ENCODE data around the gene INHBC. TPM values are rescaled to one million over a fixed set of nuclear protein-coding genes. Genes with fewer than 3 reads are reported as not detected.

Gene INHBC
- total RNA-seq, 2 experiments from 2014 or later = 0.20 to 0.33 TPM

DNA sequence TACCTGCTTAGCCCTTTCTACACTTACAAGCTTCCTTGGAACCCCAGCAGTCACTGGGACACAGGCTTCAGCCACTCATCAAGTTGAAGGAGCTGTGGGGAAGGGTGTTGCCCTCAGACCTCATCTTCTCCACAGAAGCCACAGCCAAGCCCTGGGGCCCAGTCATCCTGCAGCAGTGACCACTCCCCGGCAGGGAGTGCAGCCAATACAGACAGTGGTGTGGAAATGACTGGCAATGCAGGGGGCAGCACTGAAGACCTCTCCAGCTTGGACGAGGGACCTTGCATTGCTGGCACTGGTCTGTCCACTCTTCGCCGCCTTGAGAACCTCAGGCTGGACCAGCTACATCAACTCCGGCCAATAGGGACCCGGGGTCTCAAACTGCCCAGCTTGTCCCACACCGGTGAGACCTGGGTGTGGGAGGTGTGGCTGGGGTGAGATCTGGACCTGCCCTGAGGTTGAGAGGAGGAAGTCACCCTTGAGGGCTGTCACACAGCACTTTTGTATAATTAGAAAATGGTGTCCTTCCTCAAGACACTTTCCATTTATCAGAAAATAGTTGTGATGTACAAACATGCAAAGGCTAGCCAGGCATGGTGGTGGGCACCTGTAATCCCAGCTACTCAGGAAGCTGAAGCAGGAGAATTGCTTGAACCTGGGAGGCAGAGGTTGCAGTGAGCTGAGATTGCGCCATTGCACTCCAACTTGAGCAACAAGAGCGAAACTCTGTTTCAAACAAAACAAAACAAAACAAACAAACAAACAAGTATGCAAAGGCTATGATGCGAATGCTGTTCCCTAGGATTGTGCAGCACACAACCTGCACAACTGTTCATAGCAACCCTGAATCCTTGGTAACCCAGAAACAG, 34.9 kb downstream of the INHBC start:
- Mint-ChIP-seq H3K27ac (no peak overlapping the region), H3K27me3 (no peaks in the 10 kb centered on the region), H3K4me1 (ENCODE audit: low read depth) (peaks cover 56% of the 10 kb centered on the region), H3K4me3 (no peak overlapping the region), H3K36me3 (ENCODE audit: low read depth) (peaks cover 69% of the 10 kb centered on the region), H3K9me3 (no peaks in the 10 kb centered on the region)
- no peak overlapping the region for H3K4me3 ChIP-seq (ENCODE audit: low read length)
- TF ChIP-seq, protein P1, sequence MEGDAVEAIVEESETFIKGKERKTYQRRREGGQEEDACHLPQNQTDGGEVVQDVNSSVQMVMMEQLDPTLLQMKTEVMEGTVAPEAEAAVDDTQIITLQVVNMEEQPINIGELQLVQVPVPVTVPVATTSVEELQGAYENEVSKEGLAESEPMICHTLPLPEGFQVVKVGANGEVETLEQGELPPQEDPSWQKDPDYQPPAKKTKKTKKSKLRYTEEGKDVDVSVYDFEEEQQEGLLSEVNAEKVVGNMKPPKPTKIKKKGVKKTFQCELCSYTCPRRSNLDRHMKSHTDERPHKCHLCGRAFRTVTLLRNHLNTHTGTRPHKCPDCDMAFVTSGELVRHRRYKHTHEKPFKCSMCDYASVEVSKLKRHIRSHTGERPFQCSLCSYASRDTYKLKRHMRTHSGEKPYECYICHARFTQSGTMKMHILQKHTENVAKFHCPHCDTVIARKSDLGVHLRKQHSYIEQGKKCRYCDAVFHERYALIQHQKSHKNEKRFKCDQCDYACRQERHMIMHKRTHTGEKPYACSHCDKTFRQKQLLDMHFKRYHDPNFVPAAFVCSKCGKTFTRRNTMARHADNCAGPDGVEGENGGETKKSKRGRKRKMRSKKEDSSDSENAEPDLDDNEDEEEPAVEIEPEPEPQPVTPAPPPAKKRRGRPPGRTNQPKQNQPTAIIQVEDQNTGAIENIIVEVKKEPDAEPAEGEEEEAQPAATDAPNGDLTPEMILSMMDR (IDR thresholded peaks at IDR 0.05) = no peak
- H3K27ac ChIP-seq (ENCODE audit: low read depth in 1 of 2, low read length in 2 of 2) = no peak overlapping the region
- no peaks in the 10 kb centered on the region for H3K27me3 ChIP-seq (ENCODE audit: control insufficient read depth in 1 of 2, insufficient read depth in 2 of 2, low read length in 2 of 2)
- no peaks in the 10 kb centered on the region for H3K9me3 ChIP-seq (ENCODE audit: control insufficient read depth in 1 of 2, insufficient read depth in 1 of 2, low read length in 2 of 2)
- DNase-seq (peak in 1 of 14 experiments; percentile 21), ATAC-seq (ENCODE audit: poor library complexity) (no peak)
- H3K36me3 ChIP-seq (ENCODE audit: insufficient read depth, low read length) = peaks cover 61% of the 10 kb centered on the region
- POLR2A ChIA-PET = interaction anchor here (0.9 to 2.7 kb wide), 3 partner anchors 9 to 10 kb away, joined by 3 to 9 read pairs (median 8); partner anchors contain the start of genes ARHGAP9 and GLI1
- intact Hi-C loops (cut with DNase I, micrococcal nuclease) = no loop called here
- CTCF ChIA-PET = interaction anchor here (1.6 kb wide), 1 partner anchor 10 kb away, joined by 7 read pairs; the partner anchor contains the start of gene GLI1
- peaks cover 30% of the 10 kb centered on the region for H3K4me1 ChIP-seq (ENCODE audit: insufficient read depth, low read length)

DNA sequence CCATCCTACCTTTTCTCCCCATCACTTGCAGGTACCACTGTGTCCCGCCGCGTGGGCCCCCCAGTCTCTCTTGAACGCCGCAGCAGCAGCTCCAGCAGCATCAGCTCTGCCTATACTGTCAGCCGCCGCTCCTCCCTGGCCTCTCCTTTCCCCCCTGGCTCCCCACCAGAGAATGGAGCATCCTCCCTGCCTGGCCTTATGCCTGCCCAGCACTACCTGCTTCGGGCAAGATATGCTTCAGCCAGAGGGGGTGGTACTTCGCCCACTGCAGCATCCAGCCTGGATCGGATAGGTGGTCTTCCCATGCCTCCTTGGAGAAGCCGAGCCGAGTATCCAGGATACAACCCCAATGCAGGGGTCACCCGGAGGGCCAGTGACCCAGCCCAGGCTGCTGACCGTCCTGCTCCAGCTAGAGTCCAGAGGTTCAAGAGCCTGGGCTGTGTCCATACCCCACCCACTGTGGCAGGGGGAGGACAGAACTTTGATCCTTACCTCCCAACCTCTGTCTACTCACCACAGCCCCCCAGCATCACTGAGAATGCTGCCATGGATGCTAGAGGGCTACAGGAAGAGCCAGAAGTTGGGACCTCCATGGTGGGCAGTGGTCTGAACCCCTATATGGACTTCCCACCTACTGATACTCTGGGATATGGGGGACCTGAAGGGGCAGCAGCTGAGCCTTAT, 35.8 kb downstream of the INHBC start:
- TF ChIP-seq, protein P1 (IDR thresholded peaks at IDR 0.05) = no peak
- Histone ChIP-seq H3K36me3 (ENCODE audit: insufficient read depth, low read length) (peaks cover 70% of the 10 kb centered on the region), H3K27ac (ENCODE audit: low read depth in 1 of 2, low read length in 2 of 2) (peak overlapping the region in 1 of 2 donors; percentile 40), H3K9me3 (ENCODE audit: control insufficient read depth in 1 of 2, insufficient read depth in 1 of 2, low read length in 2 of 2) (no peaks in the 10 kb centered on the region), H3K27me3 (ENCODE audit: control insufficient read depth in 1 of 2, insufficient read depth in 2 of 2, low read length in 2 of 2) (no peaks in the 10 kb centered on the region), H3K4me3 (ENCODE audit: low read length) (no peak overlapping the region), H3K4me1 (ENCODE audit: insufficient read depth, low read length) (peaks cover 39% of the 10 kb centered on the region)
- Mint-ChIP-seq H3K4me1 (ENCODE audit: low read depth) (peaks cover 62% of the 10 kb centered on the region), H3K36me3 (ENCODE audit: low read depth) (peaks cover 75% of the 10 kb centered on the region), H3K4me3 (no peak overlapping the region), H3K27me3 (no peaks in the 10 kb centered on the region), H3K27ac (no peak overlapping the region), H3K9me3 (no peaks in the 10 kb centered on the region)
- ATAC-seq (ENCODE audit: poor library complexity) (no peak), DNase-seq (no peak)
- CTCF ChIA-PET = no interaction called here
- POLR2A ChIA-PET = interaction anchor here (0.9 to 2.7 kb wide), 3 partner anchors 9 to 11 kb away, joined by 3 to 9 read pairs (median 8); partner anchors contain the start of genes ARHGAP9 and GLI1
- intact Hi-C loops (cut with DNase I, micrococcal nuclease) = no loop called here

DNA sequence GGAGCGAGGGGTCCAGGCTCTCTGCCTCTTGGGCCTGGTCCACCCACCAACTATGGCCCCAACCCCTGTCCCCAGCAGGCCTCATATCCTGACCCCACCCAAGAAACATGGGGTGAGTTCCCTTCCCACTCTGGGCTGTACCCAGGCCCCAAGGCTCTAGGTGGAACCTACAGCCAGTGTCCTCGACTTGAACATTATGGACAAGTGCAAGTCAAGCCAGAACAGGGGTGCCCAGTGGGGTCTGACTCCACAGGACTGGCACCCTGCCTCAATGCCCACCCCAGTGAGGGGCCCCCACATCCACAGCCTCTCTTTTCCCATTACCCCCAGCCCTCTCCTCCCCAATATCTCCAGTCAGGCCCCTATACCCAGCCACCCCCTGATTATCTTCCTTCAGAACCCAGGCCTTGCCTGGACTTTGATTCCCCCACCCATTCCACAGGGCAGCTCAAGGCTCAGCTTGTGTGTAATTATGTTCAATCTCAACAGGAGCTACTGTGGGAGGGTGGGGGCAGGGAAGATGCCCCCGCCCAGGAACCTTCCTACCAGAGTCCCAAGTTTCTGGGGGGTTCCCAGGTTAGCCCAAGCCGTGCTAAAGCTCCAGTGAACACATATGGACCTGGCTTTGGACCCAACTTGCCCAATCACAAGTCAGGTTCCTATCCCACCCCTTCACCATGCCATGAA, 36.5 kb downstream of the INHBC start:
- H3K27me3 Mint-ChIP-seq = no peaks in the 10 kb centered on the region
- ATAC-seq (ENCODE audit: poor library complexity) (no peak), DNase-seq (no peak)
- POLR2A ChIA-PET = interaction anchor here (1.4 to 2.7 kb wide), 2 partner anchors 9 to 12 kb away, joined by 5 to 9 read pairs; partner anchors contain the start of gene ARHGAP9
- intact Hi-C loops (cut with DNase I, micrococcal nuclease) = no loop called here
- H3K27ac Mint-ChIP-seq = no peak overlapping the region
- Histone ChIP-seq H3K9me3 (ENCODE audit: control insufficient read depth in 1 of 2, insufficient read depth in 1 of 2, low read length in 2 of 2) (no peaks in the 10 kb centered on the region), H3K4me3 (ENCODE audit: low read length) (no peak overlapping the region), H3K27ac (ENCODE audit: low read depth in 1 of 2, low read length in 2 of 2) (peak overlapping the region in 1 of 2 donors; percentile 40), H3K4me1 (ENCODE audit: insufficient read depth, low read length) (peaks cover 46% of the 10 kb centered on the region), H3K36me3 (ENCODE audit: insufficient read depth, low read length) (peaks cover 74% of the 10 kb centered on the region), H3K27me3 (ENCODE audit: control insufficient read depth in 1 of 2, insufficient read depth in 2 of 2, low read length in 2 of 2) (no peaks in the 10 kb centered on the region)
- peaks cover 76% of the 10 kb centered on the region for H3K36me3 Mint-ChIP-seq (ENCODE audit: low read depth)
- peaks cover 58% of the 10 kb centered on the region for H3K4me1 Mint-ChIP-seq (ENCODE audit: low read depth)
- no peaks in the 10 kb centered on the region for H3K9me3 Mint-ChIP-seq
- CTCF ChIA-PET = interaction anchor here (1.1 kb wide), 1 partner anchor 9 kb away, joined by 3 read pairs; no protein-coding TSS in a partner anchor
- TF ChIP-seq, protein P1 (IDR thresholded peaks at IDR 0.05) = no peak
- peak overlapping the region; percentile 11 for H3K4me3 Mint-ChIP-seq
